Thoracic aorta (tissue), 2 donors: ENCODE data around the gene CCDC92. TPM values are rescaled to one million over a fixed set of nuclear protein-coding genes. Genes with fewer than 3 reads are reported as not detected.

ENCODE experiments used
- ATAC-seq: fragments of 150-250 bp; one replicate; pipeline ENCODE4 v1.8.0; 2017; ENCODE audit warnings: low read depth; ENCODE audit not compliant: insufficient number of reproducible peaks, low FRiP score
- DNase-seq: peaks from one replicate; pipeline ENCODE4 v3.0.0-alpha.2; 2020; ENCODE audit warnings: low spot score
- H3K27ac ChIP-seq, 2 donors: fragments of 200-600 bp; sonication (generic); 1 replicate in 1 of 2; 2 replicates in 1 of 2; pipeline ENCODE4 v1.5.1; 2016; ENCODE audit warnings: mild to moderate bottlenecking in 2 of 2, moderate library complexity in 2 of 2
- H3K27me3 ChIP-seq: fragments of 200-600 bp; sonication (generic); replicated peaks from 2 replicates; pipeline ENCODE4 v1.6.0; 2016; ENCODE audit warnings: mild to moderate bottlenecking; ENCODE audit not compliant: insufficient read depth
- H3K36me3 ChIP-seq: fragments of 200-600 bp; sonication (generic); one replicate; pipeline ENCODE4 v1.5.1; 2016
- H3K4me1 ChIP-seq, 2 donors: fragments of 200-600 bp; sonication (generic); 1 replicate in 1 of 2; 2 replicates in 1 of 2; pipeline versions ENCODE4 v1.5.1 to v1.6.0; 2016; ENCODE audit warnings: low read depth in 2 of 2, mild to moderate bottlenecking in 1 of 2; ENCODE audit not compliant: control insufficient read depth in 1 of 2
- H3K4me3 ChIP-seq: fragments of 200-600 bp; sonication (generic); 2 replicates; pipeline ENCODE4 v1.5.1; 2016; ENCODE audit warnings: mild to moderate bottlenecking
- H3K9me3 ChIP-seq: fragments of 200-600 bp; sonication (generic); 2 replicates; pipeline ENCODE4 v1.5.1; 2016
- total RNA-seq, 2 donors: library from RNA; depleted of rRNA; stranded (reverse); fragments of >200 nt; gene quantifications; one replicate each; pipeline versions ENCODE4 v1.1.0 to v1.2.3, GENCODE V29; 2016
- TF ChIP-seq, protein P1 (sequence below): fragments of 200-600 bp; sonication (generic); IDR thresholded peaks from one replicate; pipeline ENCODE4 v1.5.1; 2019; ENCODE audit warnings: antibody characterized with exemption

Gene CCDC92
- total RNA-seq, 2 donors from 2014 or later, result 34.4 to 58.9 TPM

DNA sequence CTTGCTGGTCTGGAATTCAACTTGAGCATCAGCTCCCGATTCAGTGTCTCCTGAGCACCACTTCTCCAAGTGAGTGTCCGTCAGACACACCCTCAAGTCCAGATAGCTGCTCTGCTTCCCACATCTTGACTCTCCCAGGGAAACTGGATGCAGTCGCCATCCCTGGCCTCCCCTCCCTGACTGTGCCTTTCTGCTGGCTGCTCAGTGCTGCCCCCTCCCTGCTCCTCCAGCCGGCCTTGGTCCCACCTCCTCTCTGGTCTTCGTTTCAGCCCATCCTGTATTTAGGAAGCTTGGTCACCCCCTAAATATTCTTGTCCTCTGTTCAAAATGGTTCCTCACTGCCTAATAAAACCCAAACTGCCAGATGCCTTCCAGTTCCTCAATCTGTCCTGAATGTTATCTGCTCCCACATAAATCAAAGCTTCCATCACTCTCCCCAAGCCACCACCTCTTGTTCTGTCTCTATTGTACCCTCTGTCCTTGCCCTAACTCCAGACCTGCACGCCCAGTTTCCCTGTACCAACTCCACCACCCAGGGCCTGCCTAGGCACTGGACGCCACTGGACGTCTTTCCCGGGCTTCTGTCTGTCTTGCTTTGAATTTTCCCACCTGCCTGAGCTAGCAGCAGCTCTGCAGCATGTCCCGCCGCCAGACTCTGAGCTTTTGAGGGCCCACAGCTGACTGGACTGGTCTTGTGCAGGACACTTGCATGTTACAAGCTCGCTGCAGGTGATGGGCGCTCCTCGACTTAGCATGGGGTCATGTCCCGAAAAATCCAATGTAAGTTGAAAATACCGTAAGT, 33.8 kb downstream of the CCDC92 start:
- no peak overlapping the region for H3K27ac ChIP-seq
- peaks cover 42% of the 10 kb centered on the region for H3K36me3 ChIP-seq
- TF ChIP-seq, protein P1, sequence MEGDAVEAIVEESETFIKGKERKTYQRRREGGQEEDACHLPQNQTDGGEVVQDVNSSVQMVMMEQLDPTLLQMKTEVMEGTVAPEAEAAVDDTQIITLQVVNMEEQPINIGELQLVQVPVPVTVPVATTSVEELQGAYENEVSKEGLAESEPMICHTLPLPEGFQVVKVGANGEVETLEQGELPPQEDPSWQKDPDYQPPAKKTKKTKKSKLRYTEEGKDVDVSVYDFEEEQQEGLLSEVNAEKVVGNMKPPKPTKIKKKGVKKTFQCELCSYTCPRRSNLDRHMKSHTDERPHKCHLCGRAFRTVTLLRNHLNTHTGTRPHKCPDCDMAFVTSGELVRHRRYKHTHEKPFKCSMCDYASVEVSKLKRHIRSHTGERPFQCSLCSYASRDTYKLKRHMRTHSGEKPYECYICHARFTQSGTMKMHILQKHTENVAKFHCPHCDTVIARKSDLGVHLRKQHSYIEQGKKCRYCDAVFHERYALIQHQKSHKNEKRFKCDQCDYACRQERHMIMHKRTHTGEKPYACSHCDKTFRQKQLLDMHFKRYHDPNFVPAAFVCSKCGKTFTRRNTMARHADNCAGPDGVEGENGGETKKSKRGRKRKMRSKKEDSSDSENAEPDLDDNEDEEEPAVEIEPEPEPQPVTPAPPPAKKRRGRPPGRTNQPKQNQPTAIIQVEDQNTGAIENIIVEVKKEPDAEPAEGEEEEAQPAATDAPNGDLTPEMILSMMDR, result no peak
- peaks cover 0 to 23% of the 10 kb centered on the region in 2 donors for H3K4me1 ChIP-seq
- H3K27me3 ChIP-seq, result no peaks in the 10 kb centered on the region
- peaks cover 4% of the 10 kb centered on the region for H3K9me3 ChIP-seq
- ATAC-seq, result no peak
- no peak for DNase-seq
- H3K4me3 ChIP-seq, result no peak overlapping the region

DNA sequence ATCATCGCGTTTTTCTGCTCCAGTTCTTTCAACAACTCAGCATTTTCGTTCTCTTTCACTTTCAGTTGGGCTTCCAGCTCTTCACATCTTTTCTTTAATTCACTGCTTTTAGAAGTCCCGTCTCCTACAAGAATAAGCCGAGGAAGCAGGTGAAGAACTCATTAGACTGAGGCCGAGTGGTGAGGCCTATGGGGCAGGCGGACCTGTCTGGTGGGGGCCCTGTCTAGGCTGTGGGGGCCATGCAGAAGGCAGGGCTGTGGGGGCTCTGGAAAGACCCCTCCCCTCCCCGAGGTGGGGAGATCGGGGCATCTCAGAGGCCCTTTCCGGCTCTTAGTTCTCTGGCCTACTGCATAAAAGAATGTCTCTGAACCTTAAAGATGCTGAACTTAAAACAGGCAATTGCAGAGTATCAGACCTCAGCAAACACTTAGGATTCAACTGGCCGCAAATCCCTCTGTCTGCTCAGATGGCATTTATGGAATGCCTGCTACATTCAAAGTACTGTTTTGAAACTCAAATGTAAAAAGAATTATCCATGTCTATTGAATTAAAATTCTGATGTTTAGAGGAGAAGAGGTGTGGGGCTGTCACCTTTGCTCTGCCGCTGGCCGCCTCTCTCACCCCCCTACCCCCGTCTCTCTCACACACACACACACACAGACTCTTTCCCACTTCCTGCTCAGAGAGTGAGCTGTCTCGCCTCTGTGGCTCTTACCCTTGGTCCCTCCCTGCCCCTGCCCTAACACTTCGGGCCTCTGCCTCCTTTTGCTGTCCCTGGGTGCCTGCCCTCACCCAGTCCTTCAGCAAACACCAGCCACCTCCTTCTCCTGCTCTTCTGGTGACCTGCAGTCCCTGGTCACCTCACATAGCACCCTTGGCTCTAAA, 34.7 kb downstream of the CCDC92 start:
- Histone ChIP-seq H3K9me3 (peaks cover 4% of the 10 kb centered on the region), H3K27ac (no peak overlapping the region), H3K4me3 (no peak overlapping the region), H3K4me1 (peaks cover 0 to 13% of the 10 kb centered on the region in 2 donors), H3K36me3 (peaks cover 38% of the 10 kb centered on the region), H3K27me3 (no peaks in the 10 kb centered on the region)
- TF ChIP-seq, protein P1, result no peak
- DNase-seq, result no peak
- no peak for ATAC-seq

- Histone ChIP-seq H3K9me3 (peaks cover 4% of the 10 kb centered on the region), H3K27me3 (no peaks in the 10 kb centered on the region), H3K36me3 (peaks cover 38% of the 10 kb centered on the region), H3K27ac (no peak overlapping the region), H3K4me1 (peaks cover 0 to 5% of the 10 kb centered on the region in 2 donors), H3K4me3 (no peak overlapping the region)
- ATAC-seq (no peak), DNase-seq (no peak)
- TF ChIP-seq, protein P1, result no peak
Measured at GRCh38 chr12:123936956-123937706, 35.5 kb downstream of the CCDC92 start.

- no peak overlapping the region for H3K27ac ChIP-seq
- TF ChIP-seq, protein P1, result no peak
- ATAC-seq (no peak), DNase-seq (no peak)
- H3K9me3 ChIP-seq, result no peaks in the 10 kb centered on the region
- H3K36me3 ChIP-seq, result peaks cover 38% of the 10 kb centered on the region
- H3K27me3 ChIP-seq, result no peaks in the 10 kb centered on the region
- no peaks in the 10 kb centered on the region for H3K4me1 ChIP-seq
- no peak overlapping the region for H3K4me3 ChIP-seq
Measured at GRCh38 chr12:123936471-123936870, 36.2 kb downstream of the CCDC92 start.
